Mononuclear cell (primary cell): ENCODE results near the gene HELB. TPM values are rescaled to one million over a fixed set of nuclear protein-coding genes. Genes with fewer than 3 reads are reported as not detected.

Source experiments
- H3K27me3 ChIP-seq: 2 replicates; pipeline ENCODE4 v1.6.0; 2011; ENCODE audit warnings: low read length, control low read depth; ENCODE audit not compliant: insufficient read depth
- H3K4me1 ChIP-seq: 2 replicates; pipeline ENCODE4 v1.5.1; 2011; ENCODE audit warnings: mild to moderate bottlenecking, low read length, control low read depth; ENCODE audit not compliant: insufficient read depth
- H3K4me3 ChIP-seq: 2 replicates; pipeline ENCODE4 v1.5.1; 2011; ENCODE audit warnings: mild to moderate bottlenecking, low read length, moderate library complexity
- H3K9me3 ChIP-seq: 2 replicates; pipeline ENCODE4 v1.5.1; 2011; ENCODE audit warnings: low read depth, mild to moderate bottlenecking, control low read depth, low read length
- total RNA-seq: library from RNA; depleted of rRNA; stranded (reverse); fragments of >200 nt; gene quantifications from one replicate; pipeline ENCODE4 v1.2.3, GENCODE V29; 2012

The HELB gene
- total RNA-seq, 1 donor, result 92.4 TPM

- H3K9me3 ChIP-seq, result no peaks in the 10 kb centered on the region
- H3K4me1 ChIP-seq, result peaks cover 16% of the 10 kb centered on the region
- H3K4me3 ChIP-seq, result no peak overlapping the region
- no peaks in the 10 kb centered on the region for H3K27me3 ChIP-seq
These were observed 63.6 kb downstream of the HELB start for GRCh38 chr12:66365718-66366490.

- H3K9me3 ChIP-seq, result no peaks in the 10 kb centered on the region
- no peak overlapping the region for H3K4me3 ChIP-seq
- H3K4me1 ChIP-seq, result peaks cover 16% of the 10 kb centered on the region
- no peaks in the 10 kb centered on the region for H3K27me3 ChIP-seq
These were observed 64.8 kb downstream of the HELB start for GRCh38 chr12:66367015-66367667.

GRCh38 chr12:66371982-66372381, 69.7 kb downstream of the HELB start:
- no peak overlapping the region for H3K4me3 ChIP-seq
- no peaks in the 10 kb centered on the region for H3K27me3 ChIP-seq
- no peaks in the 10 kb centered on the region for H3K4me1 ChIP-seq
- H3K9me3 ChIP-seq, result no peaks in the 10 kb centered on the region

- H3K4me3 ChIP-seq, result no peak overlapping the region
- no peaks in the 10 kb centered on the region for H3K9me3 ChIP-seq
- H3K27me3 ChIP-seq, result no peaks in the 10 kb centered on the region
- peaks cover 18% of the 10 kb centered on the region for H3K4me1 ChIP-seq
These were observed 73.3 kb downstream of the HELB start for GRCh38 chr12:66375560-66375959.

DNA sequence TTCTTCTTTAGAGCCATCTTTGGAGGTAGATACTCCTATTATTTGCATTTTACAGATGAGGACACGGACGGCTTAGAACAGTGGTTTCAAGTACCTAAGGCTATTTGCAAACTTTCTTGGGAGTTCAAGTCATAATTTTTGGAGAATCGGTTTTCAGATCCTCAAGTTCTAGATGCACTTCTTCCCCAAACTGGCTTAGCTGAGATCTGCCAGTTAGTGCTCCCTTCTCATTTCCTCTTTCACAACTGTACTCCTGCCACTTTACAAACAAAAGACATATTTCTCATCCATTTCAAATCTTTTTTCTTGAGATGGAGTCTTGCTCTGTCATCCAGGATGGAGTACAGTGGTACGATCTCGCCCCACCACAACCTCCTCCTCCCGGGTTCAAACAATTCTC, 77.3 kb downstream of the HELB start:
- no peaks in the 10 kb centered on the region for H3K9me3 ChIP-seq
- no peaks in the 10 kb centered on the region for H3K27me3 ChIP-seq

GRCh38 chr12:66380769-66381535, 78.7 kb downstream of the HELB start:
- Histone ChIP-seq H3K4me1 (peaks cover 31% of the 10 kb centered on the region), H3K9me3 (no peaks in the 10 kb centered on the region), H3K27me3 (no peaks in the 10 kb centered on the region), H3K4me3 (no peak overlapping the region)

More for the DNA sequence above, 77.3 kb downstream of the HELB start:
- Histone ChIP-seq H3K4me3 (no peak overlapping the region), H3K4me1 (peaks cover 31% of the 10 kb centered on the region)

GRCh38 chr12:66387117-66387516, 84.8 kb downstream of the HELB start:
- Histone ChIP-seq H3K9me3 (peaks cover 5% of the 10 kb centered on the region), H3K27me3 (no peaks in the 10 kb centered on the region), H3K4me3 (no peak overlapping the region), H3K4me1 (peaks cover 13% of the 10 kb centered on the region)

Other genes with a start within 250 kb of the HELB start
- 5.0 TPM for gene LLPH, start 171.7 kb upstream of the HELB start, total RNA-seq
- 69.9 TPM for gene TMBIM4, start 132.5 kb upstream of the HELB start, total RNA-seq
- gene IRAK3, start 113.3 kb upstream of the HELB start, total RNA-seq, result 57.5 TPM